ENCODE results near the gene KLHDC7A. TPM values are rescaled to one million over a fixed set of nuclear protein-coding genes. Genes with fewer than 3 reads are reported as not detected.

KLHDC7A gene
- polyA plus RNA-seq, 2 of the 4 experiments (the other 2 are of a cell fraction) = 0.74 to 2.3 TPM

DNA sequence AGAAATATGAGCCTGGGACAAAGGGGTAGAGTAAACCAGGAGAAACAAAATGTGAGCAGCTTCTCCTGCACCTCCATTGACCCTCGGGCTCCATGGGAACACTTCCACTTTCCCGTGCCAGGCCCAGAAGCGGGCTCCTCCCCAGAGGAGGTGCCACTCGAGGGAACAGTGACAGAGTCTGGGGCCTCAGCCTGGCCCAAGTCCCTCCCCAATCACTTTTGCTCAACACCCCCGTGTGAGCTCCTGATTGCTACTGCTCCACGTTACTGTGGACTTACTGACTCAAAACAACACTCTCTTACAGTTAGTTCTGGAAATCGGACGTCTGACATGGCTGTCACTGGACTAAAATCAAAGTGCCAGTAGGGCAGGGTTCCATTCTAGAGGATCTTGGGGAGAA is 17.7 kb upstream of the KLHDC7A start:
- WGBS (ENCODE audit: missing lambda C conversion rate) = 60% methylated on average over 8 of the region's 8 CpGs
- TF ChIP-seq SMC3 (IDR thresholded peaks at IDR 0.05) (no peak), NFE2L2 (conservative IDR thresholded peaks at IDR 0.05; ENCODE audit: low read length) (no peak), HOXA7 (CRISPR knock-in tag; IDR thresholded peaks at IDR 0.05) (no peak), HEYL (CRISPR knock-in tag; IDR thresholded peaks at IDR 0.05) (no peak), MAZ (IDR thresholded peaks at IDR 0.05; ENCODE audit: borderline replicate concordance, low read depth, low read length) (no peak), CHD4 (IDR thresholded peaks at IDR 0.05; ENCODE audit: borderline replicate concordance) (no peak), ZNF302 (CRISPR knock-in tag; IDR thresholded peaks at IDR 0.05) (no peak), FOXS1 (CRISPR knock-in tag; IDR thresholded peaks at IDR 0.05) (no peak)
- TF ChIP-seq, protein P1, sequence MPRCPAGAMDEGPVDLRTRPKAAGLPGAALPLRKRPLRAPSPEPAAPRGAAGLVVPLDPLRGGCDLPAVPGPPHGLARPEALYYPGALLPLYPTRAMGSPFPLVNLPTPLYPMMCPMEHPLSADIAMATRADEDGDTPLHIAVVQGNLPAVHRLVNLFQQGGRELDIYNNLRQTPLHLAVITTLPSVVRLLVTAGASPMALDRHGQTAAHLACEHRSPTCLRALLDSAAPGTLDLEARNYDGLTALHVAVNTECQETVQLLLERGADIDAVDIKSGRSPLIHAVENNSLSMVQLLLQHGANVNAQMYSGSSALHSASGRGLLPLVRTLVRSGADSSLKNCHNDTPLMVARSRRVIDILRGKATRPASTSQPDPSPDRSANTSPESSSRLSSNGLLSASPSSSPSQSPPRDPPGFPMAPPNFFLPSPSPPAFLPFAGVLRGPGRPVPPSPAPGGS (IDR thresholded peaks at IDR 0.05) = no peak
- TF ChIP-seq, protein P2, sequence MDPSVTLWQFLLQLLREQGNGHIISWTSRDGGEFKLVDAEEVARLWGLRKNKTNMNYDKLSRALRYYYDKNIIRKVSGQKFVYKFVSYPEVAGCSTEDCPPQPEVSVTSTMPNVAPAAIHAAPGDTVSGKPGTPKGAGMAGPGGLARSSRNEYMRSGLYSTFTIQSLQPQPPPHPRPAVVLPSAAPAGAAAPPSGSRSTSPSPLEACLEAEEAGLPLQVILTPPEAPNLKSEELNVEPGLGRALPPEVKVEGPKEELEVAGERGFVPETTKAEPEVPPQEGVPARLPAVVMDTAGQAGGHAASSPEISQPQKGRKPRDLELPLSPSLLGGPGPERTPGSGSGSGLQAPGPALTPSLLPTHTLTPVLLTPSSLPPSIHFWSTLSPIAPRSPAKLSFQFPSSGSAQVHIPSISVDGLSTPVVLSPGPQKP (IDR thresholded peaks at IDR 0.05; ENCODE audit: low read depth, low read length) = no peak
- H3K27ac ChIP-seq = no peak overlapping the region
- no peak for DNase-seq (ENCODE audit: low read depth in 1 of 2, low spot score in 1 of 2)
- H3K4me3 ChIP-seq = no peak overlapping the region
- CTCF ChIA-PET = no interaction called here
- H3K9me3 ChIP-seq = no peaks in the 10 kb centered on the region
- no peak for FAIRE-seq
- no peaks in the 10 kb centered on the region for H3K4me1 ChIP-seq
- POLR2A ChIA-PET = no interaction called here
- no peak for ATAC-seq
- no peak overlapping the region for H3K4me2 ChIP-seq

DNA sequence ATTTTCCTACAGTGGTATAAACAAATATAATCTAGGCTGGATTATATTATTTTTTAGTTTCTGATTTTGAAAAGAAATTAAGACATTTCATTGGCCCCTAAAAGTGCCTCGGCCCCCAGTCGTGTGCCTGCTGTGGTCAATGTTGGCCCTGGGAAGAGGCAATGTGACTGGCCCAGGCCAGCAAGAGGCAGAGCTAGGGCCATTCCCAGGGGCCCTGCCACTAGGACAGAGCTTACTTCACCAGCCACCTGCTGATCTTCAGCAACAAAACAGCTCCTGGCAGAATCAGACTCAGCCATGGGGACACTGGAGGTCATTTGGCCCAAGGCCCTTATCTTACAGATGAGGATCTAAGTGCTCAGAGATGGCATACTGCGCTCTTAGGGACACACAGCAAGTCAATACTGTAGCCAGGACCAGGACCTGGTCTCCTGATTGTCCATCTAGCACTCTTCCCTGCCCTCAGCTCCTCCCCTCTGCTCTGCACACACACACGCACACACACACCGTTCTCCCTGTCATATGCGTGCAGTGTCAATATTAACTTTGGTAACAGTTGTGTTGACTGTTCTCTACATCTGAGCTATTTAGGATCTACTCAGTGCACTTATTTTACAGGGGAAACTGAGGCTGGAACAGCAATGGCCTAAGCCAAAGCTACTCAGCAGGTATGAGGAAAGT is 16.6 kb upstream of the KLHDC7A start:
- TF ChIP-seq POLR2A (IDR thresholded peaks at IDR 0.05; ENCODE audit: low read length) (no peak), PHF8 (IDR thresholded peaks at IDR 0.05; ENCODE audit: borderline replicate concordance, low read depth) (no peak), NPAS2 (CRISPR knock-in tag; IDR thresholded peaks at IDR 0.05; ENCODE audit: borderline replicate concordance) (no peak), KDM1A (IDR thresholded peaks at IDR 0.05; ENCODE audit: low read depth) (no peak), CEBPB (IDR thresholded peaks at IDR 0.05) (no peak), JUNB (IDR thresholded peaks at IDR 0.05) (no peak), POLR2AphosphoS2 (conservative IDR thresholded peaks at IDR 0.05; ENCODE audit: low read length) (no peak), RCOR1 (IDR thresholded peaks at IDR 0.05; ENCODE audit: low read depth, low read length) (no peak), CHD2 (IDR thresholded peaks at IDR 0.05; ENCODE audit: low read length, partially characterized antibody) (no peak), RARB (CRISPR knock-in tag; IDR thresholded peaks at IDR 0.05) (no peak)
- no peaks in the 10 kb centered on the region for H3K4me1 ChIP-seq
- no peak overlapping the region for H3K4me2 ChIP-seq
- H3K4me3 ChIP-seq = no peak overlapping the region
- H3K9me3 ChIP-seq = no peaks in the 10 kb centered on the region
- no peak overlapping the region for H3K27ac ChIP-seq
- DNase-seq (ENCODE audit: low read depth in 1 of 2, low spot score in 1 of 2) (no peak), ATAC-seq (0 out of 6 replicates have a peak, but pooled peaks of 1 of the 2 experiments have one; percentile 24), FAIRE-seq (no peak)
- 72% methylated on average over 6 of the region's 6 CpGs for WGBS (ENCODE audit: missing lambda C conversion rate)
- POLR2A ChIA-PET = no interaction called here
- CTCF ChIA-PET = no interaction called here

DNA sequence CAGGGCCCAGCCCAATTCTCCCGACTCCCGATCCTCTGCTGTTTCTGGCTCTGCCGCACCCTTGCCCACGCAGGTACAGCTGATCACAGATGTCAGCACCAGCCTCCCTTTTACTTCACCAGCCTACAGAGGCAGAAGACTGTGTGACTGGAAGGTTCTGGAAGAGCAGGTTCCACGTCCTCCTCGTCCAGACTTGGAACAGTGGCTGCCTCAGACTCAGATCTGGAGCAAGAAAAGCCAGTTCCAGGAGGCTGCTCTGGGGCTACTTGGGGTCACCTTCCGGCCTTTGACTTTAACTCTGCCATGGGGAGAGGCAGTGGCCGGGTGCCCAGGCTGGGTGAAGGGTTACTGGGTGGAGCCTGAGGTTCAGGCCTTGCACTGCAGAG is 16.1 kb upstream of the KLHDC7A start:
- Histone ChIP-seq H3K9me3 (no peaks in the 10 kb centered on the region), H3K4me3 (no peak overlapping the region), H3K27ac (no peak overlapping the region), H3K4me1 (no peaks in the 10 kb centered on the region), H3K4me2 (no peak overlapping the region)
- ChIA-PET POLR2A (no interaction called here), CTCF (no interaction called here)
- FAIRE-seq (no peak), ATAC-seq (no peak), DNase-seq (ENCODE audit: low read depth in 1 of 2, low spot score in 1 of 2) (no peak)
- 62% methylated on average over 6 of the region's 8 CpGs for WGBS (ENCODE audit: missing lambda C conversion rate)
- no peak for TF ChIP-seq ZFP36 (IDR thresholded peaks at IDR 0.05; ENCODE audit: borderline replicate concordance, partially characterized antibody)
- no peak for TF ChIP-seq RFX5 (IDR thresholded peaks at IDR 0.05)
- TF ChIP-seq JUNB (IDR thresholded peaks at IDR 0.05) = no peak
- no peak for TF ChIP-seq EHMT2 (IDR thresholded peaks at IDR 0.05; ENCODE audit: low read depth)
- no peak for TF ChIP-seq CHD4 (IDR thresholded peaks at IDR 0.05; ENCODE audit: borderline replicate concordance)
- TF ChIP-seq HOXA7 (CRISPR knock-in tag; IDR thresholded peaks at IDR 0.05) = no peak
- no peak for TF ChIP-seq JUN (IDR thresholded peaks at IDR 0.05)
- no peak for TF ChIP-seq EP300 (IDR thresholded peaks at IDR 0.05)
- TF ChIP-seq, protein P3, sequence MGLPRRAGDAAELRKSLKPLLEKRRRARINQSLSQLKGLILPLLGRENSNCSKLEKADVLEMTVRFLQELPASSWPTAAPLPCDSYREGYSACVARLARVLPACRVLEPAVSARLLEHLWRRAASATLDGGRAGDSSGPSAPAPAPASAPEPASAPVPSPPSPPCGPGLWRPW (IDR thresholded peaks at IDR 0.05) = no peak
- TF ChIP-seq HEYL (CRISPR knock-in tag; IDR thresholded peaks at IDR 0.05) = no peak
- TF ChIP-seq, protein P4, sequence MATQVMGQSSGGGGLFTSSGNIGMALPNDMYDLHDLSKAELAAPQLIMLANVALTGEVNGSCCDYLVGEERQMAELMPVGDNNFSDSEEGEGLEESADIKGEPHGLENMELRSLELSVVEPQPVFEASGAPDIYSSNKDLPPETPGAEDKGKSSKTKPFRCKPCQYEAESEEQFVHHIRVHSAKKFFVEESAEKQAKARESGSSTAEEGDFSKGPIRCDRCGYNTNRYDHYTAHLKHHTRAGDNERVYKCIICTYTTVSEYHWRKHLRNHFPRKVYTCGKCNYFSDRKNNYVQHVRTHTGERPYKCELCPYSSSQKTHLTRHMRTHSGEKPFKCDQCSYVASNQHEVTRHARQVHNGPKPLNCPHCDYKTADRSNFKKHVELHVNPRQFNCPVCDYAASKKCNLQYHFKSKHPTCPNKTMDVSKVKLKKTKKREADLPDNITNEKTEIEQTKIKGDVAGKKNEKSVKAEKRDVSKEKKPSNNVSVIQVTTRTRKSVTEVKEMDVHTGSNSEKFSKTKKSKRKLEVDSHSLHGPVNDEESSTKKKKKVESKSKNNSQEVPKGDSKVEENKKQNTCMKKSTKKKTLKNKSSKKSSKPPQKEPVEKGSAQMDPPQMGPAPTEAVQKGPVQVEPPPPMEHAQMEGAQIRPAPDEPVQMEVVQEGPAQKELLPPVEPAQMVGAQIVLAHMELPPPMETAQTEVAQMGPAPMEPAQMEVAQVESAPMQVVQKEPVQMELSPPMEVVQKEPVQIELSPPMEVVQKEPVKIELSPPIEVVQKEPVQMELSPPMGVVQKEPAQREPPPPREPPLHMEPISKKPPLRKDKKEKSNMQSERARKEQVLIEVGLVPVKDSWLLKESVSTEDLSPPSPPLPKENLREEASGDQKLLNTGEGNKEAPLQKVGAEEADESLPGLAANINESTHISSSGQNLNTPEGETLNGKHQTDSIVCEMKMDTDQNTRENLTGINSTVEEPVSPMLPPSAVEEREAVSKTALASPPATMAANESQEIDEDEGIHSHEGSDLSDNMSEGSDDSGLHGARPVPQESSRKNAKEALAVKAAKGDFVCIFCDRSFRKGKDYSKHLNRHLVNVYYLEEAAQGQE (IDR thresholded peaks at IDR 0.05) = no peak
- no peak for TF ChIP-seq ZC3H11A (IDR thresholded peaks at IDR 0.05)
- no peak for TF ChIP-seq TP53 (CRISPR knock-in tag; IDR thresholded peaks at IDR 0.05)
- TF ChIP-seq PHF8 (IDR thresholded peaks at IDR 0.05; ENCODE audit: borderline replicate concordance, low read depth) = no peak
- TF ChIP-seq, protein P5, sequence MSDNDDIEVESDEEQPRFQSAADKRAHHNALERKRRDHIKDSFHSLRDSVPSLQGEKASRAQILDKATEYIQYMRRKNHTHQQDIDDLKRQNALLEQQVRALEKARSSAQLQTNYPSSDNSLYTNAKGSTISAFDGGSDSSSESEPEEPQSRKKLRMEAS (IDR thresholded peaks at IDR 0.05) = no peak
